Measurements from ENCODE around the gene PUM2.

- TF ChIP-seq CTCF (IDR thresholded peaks at IDR 0.05) (no peak), POLR2A (IDR thresholded peaks at IDR 0.05) (no peak)
These were observed 5.4 kb upstream of the PUM2 start for GRCh38 chr2:20356042-20356441.
